Fibroblast of skin of left quadriceps (primary cell): ENCODE data around the gene PRR30.

Source experiments
- DNase-seq, 2 experiments: peaks; one replicate each; pipeline ENCODE4 v3.0.0-alpha.2; 2013; ENCODE audit warnings: low read depth in 2 of 2

PRR30 gene

GRCh38 chr2:27154488-27154887, 15.3 kb upstream of the PRR30 start:
- no peak for DNase-seq

DNA sequence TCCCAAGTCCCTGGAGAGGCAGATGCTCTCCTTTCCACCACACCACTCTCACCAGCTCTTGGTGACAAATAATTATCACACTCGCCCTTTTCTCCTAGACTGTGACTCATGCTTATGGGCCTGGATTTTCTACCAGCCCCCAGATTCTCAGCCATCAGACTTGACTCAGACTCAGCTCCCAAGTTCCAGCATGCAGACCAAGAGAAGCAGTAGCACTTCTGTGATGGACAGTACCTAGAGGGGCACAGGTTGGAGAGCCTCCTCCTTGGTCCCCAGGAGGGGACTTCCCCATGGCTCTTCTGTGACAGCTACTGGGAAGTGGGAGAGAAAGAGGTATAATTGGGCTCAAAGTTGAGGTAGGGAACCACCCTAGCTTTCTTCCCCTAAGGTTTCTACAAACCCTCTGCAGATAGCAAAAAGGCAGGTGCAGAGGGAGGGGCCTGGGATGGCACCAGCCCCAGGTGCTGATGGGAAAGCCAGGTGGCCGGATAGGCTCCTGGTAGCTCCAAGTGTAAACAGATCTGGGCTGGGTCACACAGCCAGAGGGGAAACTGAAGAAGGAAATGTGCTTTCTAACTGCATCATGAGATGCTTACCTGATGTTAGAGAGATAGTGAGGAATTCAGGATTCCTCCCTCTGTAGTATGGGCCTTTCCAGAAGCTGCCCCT, 13.7 kb upstream of the PRR30 start:
- no peak for DNase-seq

DNA sequence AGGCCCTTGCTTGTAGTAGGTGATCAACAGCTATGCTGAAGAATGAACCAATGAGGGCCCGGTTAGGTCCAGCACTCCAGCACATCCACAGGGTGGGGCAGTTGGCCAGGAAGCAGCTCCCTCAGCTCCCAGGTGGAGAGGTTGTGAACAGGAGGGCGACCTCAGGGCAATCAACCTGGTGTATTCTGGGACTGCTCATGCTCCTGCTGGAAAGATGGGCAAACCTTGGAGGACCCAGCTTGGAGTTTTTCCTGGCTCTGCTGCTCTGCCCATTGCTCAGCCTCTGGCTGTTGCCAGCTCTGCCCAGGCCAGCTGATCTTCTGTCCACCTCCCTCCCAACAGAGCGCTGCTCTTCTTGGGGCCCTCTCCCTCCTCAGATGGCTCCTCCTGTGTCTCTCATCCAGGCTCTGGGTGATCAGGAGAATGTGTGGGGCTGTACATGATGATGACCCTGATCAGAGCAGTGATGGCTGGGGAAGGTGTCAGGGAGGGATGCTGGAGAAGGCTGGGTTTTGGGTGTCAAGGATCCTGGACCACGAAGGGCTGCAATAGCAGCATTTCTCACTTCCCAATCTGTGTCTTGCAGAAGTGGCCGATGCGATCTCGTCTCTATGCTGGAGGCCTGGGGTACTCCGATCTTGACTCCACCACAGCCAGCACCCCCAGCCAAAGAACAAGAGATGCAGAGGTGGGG, 13.0 kb upstream of the PRR30 start:
- DNase-seq = no peak

DNA sequence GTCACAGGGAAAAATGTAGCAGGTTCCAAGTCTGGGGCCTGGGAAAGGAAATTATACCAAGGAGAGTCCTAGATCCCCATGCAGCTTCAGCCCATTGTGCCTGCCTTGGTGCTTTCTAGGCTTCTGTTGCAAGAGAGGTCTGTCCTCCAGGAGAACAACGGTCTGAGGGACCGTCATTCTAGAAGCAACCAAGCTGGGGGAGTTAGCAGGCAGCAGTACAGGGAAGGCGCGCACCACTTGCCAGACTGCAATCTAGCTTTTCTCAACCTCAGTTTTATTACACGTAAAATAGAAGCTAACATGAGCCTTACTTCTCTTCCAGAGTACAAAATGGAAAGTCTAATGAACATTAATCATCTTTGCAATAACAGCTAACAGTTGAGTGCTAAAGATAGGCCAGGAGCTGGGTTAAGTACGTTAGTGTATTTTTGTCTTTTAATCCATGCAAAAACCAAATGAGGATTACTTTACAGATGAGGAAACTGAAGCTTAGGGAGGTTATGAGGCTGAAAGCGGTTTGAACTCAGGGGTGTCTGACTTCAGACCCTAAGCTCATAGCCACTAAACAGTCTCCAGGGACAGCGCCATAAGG, 11.5 kb upstream of the PRR30 start:
- DNase-seq = no peak

DNA sequence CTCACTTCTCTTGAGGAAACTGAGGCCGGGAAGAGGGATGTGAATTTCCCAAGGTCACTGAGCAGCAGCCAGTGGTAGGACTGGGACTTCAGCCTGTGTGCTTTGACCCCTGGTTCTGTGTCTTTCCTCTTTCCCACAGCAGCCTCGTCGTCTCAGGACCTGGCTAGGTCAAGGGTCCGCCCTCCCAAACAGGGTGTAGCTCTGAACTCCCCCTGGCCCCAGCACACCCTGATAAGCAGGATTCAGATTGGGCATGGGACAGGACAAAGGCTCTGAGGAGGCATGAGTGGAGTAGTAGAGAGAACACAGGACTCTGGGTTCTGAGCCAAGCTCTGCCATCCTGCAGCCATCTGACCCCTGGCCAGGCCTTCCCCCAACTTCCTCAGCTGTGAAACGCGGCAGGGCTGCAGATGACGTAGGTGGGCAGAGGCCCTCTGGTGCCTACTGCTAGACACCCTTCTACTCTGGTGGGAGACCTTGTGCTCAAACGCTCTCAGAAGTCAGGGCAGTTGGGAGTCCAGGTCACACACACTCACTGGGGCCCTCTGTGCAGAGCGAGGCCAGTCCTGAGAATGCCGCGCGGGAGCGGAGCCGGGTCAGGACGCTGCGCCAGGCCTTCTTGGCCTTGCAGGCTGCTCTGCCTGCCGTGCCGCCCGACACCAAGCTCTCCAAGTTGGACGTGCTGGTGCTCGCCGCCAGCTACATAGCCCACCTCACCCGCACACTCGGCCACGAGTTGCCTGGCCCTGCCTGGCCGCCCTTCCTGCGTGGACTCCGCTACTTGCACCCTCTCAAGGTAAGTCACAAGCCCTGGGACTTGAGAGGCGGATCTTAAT, 10.6 kb upstream of the PRR30 start:
- no peak for DNase-seq

- no peak for DNase-seq
Observed at GRCh38 chr2:27148801-27149439, 9.7 kb upstream of the PRR30 start, which contains the start of gene TCF23. Gene TCF23, plus strand, starts transcription at chr2:27149004. Its CDS starts 130 bp downstream, at chr2:27149134.

- no peak for DNase-seq
Observed at GRCh38 chr2:27147935-27148334, 8.7 kb upstream of the PRR30 start.

GRCh38 chr2:27145682-27146081, 6.5 kb upstream of the PRR30 start:
- no peak for DNase-seq

- DNase-seq = no peak
Observed at GRCh38 chr2:27143285-27143684, 4.1 kb upstream of the PRR30 start.

DNA sequence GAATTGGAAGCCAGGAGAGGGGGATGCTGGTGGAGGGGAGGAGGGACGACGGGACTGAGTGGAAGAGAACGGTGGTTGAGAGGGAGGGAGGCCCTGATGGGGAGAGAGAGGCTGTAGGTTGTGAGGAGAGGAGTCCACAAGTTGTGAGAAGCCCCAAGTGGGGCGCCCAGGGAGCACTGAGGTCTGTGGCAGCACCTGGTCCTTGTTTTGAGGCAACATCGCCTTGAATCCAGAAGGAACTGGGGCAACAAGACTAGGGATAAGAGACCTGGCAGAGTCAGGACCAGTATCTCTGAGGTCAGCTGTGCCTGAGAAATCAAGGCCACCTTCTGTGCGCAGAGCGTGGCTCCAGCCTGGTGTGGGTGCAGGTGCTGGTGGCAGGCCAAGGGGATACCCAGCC, 1.1 kb downstream of the PRR30 start:
- DNase-seq = no peak

DNA sequence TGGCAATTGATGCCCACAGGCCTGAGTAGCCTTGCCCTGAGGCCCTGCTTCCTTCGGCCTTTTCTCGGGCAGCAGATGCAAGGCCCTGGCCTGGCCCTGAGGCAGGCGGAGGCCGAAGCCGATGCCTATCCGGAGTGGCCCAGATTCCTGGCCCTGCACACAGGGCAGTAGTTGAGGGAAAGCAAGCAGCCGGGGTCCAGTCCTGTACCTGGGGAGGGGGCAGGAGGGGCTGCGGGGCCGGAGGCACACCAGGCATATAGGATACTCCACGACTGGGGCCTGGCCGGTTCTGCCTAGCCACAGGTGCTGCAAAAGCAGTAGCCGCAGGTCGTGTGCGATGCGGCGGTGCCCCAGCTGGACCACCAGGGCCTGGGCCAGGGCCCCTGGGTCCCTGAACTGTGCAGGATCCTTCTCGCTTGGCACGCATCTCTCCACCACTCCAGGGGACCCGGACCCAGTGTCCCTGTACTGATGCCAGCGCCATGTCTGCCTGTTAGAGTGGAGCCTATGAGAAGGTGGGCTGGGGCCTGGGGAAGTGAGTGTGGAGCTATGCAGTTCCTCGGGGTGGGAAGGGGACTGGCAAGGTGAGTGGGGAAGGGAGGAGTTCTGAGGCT, 1.8 kb downstream of the PRR30 start:
- no peak for DNase-seq

- no peak for DNase-seq
Observed at GRCh38 chr2:27136751-27137150, 2.5 kb downstream of the PRR30 start.

DNA sequence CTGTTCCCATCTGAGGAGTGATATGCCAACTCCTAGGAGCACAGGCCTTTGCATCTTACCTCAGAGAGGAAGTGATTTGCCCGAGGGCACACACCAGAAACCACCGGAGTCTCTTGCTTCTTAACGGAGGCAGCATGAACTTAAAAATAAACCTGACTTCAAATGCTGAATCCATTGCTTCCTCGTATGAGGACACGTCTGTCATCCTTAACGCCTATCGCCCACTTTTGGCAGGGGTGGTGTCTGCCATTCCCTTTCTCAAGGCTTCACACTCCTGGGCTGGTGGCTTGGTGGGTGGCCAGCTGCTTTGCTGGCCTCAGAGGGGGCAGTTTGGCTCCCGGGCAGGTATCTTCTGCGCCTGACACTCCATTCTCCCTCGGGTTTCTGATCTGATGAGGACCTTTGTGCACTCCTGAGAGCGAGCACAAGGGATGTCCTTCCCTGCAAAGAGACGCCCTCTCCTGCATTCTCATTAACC, 3.7 kb downstream of the PRR30 start:
- no peak for DNase-seq

- DNase-seq = no peak
Observed at GRCh38 chr2:27134781-27135477, 4.3 kb downstream of the PRR30 start.

DNA sequence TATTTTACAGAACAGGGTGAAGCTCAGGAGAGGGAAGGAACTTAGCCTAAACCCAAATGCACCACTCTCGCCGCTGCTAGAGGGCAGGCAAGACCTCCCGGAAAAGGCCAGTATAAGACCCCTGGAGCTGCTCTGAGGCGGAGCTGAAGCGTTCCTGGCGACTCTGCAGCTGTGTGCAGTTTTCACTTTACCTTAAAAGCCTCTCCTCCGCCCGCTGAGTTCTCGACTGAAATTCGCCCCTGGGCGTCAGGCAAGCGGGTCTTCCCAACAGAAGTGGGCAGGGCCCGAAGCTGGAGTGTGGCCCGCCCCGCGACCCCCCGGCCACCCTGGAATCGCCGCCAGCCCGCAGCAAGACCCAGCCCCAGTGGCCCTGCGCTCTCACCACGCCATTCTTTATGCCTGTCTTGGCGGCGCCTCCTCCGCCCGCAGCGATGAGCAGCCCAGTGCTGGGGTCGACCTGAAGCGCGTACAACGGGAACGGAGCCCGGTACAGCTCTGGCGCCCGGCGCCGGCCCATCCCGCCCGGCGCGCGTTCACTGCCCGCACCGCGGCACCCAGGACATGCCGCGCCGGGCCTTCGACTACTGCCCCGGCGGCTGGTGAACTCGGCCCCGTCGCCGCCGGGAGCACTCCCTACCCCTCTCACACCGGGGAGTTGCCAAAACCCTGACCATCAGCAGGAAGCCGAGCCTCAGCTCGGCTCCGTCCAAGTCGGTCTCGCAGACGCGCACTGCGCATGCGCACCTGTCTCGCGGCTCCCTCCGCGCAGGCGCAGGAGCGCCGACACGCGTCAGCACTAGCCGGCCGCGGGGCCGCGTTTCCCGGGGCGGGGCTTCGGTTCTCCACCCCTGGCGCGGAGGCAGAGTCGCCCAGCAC, 5.1 kb downstream of the PRR30 start, which contains the start of gene PREB:
Gene PREB, minus strand, starts transcription at position 732 of the 876 bp plus-strand sequence. Its CDS starts 215 bp downstream, at position 517.
- peak; percentile 90 to 91 for DNase-seq

DNA sequence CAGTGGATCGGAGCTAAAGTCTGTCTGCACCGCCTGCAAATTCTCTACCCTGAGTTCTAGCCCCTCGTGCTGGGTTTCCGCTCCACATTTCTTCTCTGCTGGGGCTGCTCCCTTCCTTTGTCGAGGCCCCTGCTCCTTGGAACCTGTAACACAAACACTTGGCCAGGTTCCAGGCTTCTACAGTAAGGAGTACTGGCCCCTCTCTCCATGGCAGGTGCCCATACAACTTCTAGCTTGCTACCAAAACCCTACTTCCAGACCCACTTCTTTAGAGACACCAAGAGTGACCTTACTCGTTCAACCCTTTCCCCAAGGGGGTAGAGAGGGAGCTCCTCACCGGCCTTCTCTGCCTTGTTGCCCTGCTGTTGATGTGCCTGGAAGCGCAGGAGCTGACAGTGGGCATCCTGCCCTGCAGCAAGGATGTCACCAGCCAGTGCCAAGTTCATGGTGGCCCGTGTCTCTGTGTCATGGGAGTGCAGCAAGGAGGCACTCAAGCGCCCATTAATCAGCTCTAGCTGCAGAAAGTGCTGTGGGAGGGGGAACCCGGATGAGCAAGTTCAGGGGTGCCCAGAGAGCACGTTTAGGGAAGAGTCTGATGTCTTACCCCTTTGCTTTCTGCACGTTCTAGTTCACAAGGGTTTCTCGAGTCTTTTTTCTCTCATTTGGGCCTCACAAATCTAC, 5.9 kb downstream of the PRR30 start:
- no peak for DNase-seq

DNA sequence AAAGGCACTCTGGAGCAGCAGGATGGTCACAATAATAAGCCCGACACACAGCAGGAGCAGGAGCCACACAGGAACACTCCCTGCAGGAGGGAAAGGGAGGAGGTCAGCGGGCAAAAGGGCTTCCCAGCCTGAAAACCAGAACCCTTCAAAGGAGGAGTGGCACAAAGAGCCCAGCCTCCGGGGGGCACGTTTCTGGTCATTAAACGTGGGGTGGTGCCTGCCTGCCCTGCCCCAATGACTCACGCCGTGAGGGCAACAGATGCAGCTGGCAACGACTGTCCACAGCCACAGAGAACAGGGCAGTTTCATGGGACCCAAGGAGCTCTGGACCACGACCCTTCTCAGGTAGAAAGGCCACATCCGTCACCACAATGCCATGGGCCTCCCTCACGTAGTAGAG, 7.8 kb downstream of the PRR30 start:
- DNase-seq = no peak

DNA sequence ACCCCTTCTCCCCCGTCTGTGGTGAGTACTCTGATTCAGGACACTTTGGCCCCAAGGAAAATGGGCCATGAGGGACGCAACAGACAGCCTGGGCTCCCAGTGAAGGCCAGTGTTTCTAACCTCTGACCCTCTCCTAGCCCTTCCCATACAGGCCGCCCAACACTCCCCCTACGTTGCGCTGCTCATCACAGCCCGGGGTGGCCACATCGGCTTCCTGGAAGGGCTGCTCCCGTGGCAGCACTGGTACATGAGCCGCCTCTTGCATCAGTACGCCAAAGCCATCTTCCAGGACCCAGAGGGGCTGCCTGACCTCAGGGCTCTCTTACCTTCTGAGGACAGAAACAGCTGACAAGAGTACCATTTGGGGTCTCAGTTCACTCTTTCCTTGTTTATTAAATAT, 8.8 kb downstream of the PRR30 start:
- no peak for DNase-seq
